H1 (cell line): ENCODE results near the gene PSMD9. TPM values are rescaled to one million over a fixed set of nuclear protein-coding genes. Genes with fewer than 3 reads are reported as not detected.

Experiments
- CHD7 ChIP-seq: fragments of 300-600 bp; sonication (generic); IDR thresholded peaks from 2 replicates; pipeline ENCODE4 v1.7.1; 2012; ENCODE audit warnings: low read length, moderate library complexity, mild to moderate bottlenecking, inconsistent platforms; ENCODE audit not compliant: insufficient replicate concordance
- CTBP2 ChIP-seq: IDR thresholded peaks from 2 replicates; pipeline ENCODE4 v1.7.0; 2011; ENCODE audit warnings: borderline replicate concordance, mild to moderate bottlenecking, moderate library complexity, mixed read lengths, low read length; ENCODE audit not compliant: insufficient read depth, insufficient read length
- GABPA ChIP-seq: IDR thresholded peaks from 2 replicates; pipeline ENCODE4 v1.6.1; 2011; ENCODE audit warnings: mild to moderate bottlenecking, low read length, moderate library complexity, borderline replicate concordance; ENCODE audit not compliant: insufficient read depth
- RNF2 ChIP-seq: fragments of 200-900, 300-1000 bp; sonication (generic); IDR thresholded peaks from 2 replicates; pipeline ENCODE4 v1.7.1; 2016; ENCODE audit warnings: borderline replicate concordance, low read depth, mild to moderate bottlenecking, antibody characterized with exemption, low read length; ENCODE audit not compliant: poor library complexity, severe bottlenecking; ENCODE audit errors: missing control alignments
- RXRA ChIP-seq: IDR thresholded peaks from 2 replicates; pipeline ENCODE4 v1.6.1; 2011; ENCODE audit warnings: low read depth, mild to moderate bottlenecking, low read length, moderate library complexity; ENCODE audit not compliant: insufficient read depth
- SP2 ChIP-seq: IDR thresholded peaks from 2 replicates; pipeline ENCODE4 v1.6.1; 2012; ENCODE audit warnings: mild to moderate bottlenecking, low read length, inconsistent platforms
- polyA plus RNA-seq, 7 experiments: library from polyadenylated mRNA; depleted of rRNA in 3 of 7; stranded (reverse) in 5 of 7; unstranded in 2 of 7; fragments of >200 nt in 5 of 7; fragments of 200-250 nt in 2 of 7; gene quantifications; 1 replicate in 5 of 7; 2 replicates in 1 of 7; 4 replicates in 1 of 7; pipeline versions ENCODE4 v1.2.1 to v1.2.3, GENCODE V29; 2011 to 2013; ENCODE audit warnings: missing spikeins in 2 of 7, mixed read lengths in 2 of 7
- total RNA-seq: library from RNA; stranded (reverse); fragmentation: NEBNext Ultra II Directional; extraction: Animal tissue kit (Norgen Biotek cat#: 25700); gene quantifications from 2 replicates; pipeline ENCODE4 v1.2.1, GENCODE V29; 2021

PSMD9 gene
- total and polyA plus RNA-seq, 2 of the 8 experiments (the other 6 are each of a cell fraction or from before 2014, with no cell fraction given): 28.8 to 36.1 TPM

- TF ChIP-seq CHD7 (no peak), CTBP2 (no peak), SP2 (no peak), RXRA (no peak), GABPA (no peak), RNF2 (no peak)
Measured at GRCh38 chr12:121927813-121928212, 39.2 kb downstream of the PSMD9 start (continued).
